Effector memory CD8-positive, alpha-beta T cell (primary cell): ENCODE measurements around the gene CST3.
"Not testable (repeated sequence)": the region's sequence is repeated elsewhere in the genome, so short reads cannot be mapped to it uniquely, and the experiment has no call there.

Experiments
- ATAC-seq: fragments of 150-1000 bp; cut with Tn5 transposase; replicated peaks from 2 replicates; pipeline ENCODE4 v1.10.0; 2021; ENCODE audit warnings: mild to moderate bottlenecking, moderate library complexity
- DNase-seq, 3 experiments: peaks; one replicate each; pipeline ENCODE4 v3.0.0; 2021
- H3K27ac Mint-ChIP-seq, 2 donors: one replicate each; pipeline ENCODE4 v1.8.0; 2022; ENCODE audit warnings: mild to moderate bottlenecking in 2 of 2, mixed read lengths in 2 of 2, moderate library complexity in 2 of 2
- H3K27me3 Mint-ChIP-seq, 2 donors: one replicate each; pipeline ENCODE4 v1.8.0; 2022; ENCODE audit warnings: mixed read lengths in 2 of 2
- H3K36me3 Mint-ChIP-seq: one replicate; pipeline ENCODE4 v1.8.0; 2022; ENCODE audit warnings: mild to moderate bottlenecking, moderate library complexity, mixed read lengths; ENCODE audit not compliant: insufficient read depth
- H3K4me1 Mint-ChIP-seq, 2 donors: one replicate each; pipeline ENCODE4 v1.8.0; 2022; ENCODE audit warnings: low read depth in 2 of 2, mixed read lengths in 2 of 2
- H3K4me3 Mint-ChIP-seq, 2 donors: one replicate each; pipeline ENCODE4 v1.8.0; 2022; ENCODE audit warnings: mild to moderate bottlenecking in 2 of 2, mixed read lengths in 2 of 2, moderate library complexity in 2 of 2
- H3K9me3 Mint-ChIP-seq, 2 donors: one replicate each; pipeline ENCODE4 v1.8.0; 2022; ENCODE audit warnings: mixed read lengths in 2 of 2
- total RNA-seq, 9 experiments: gene quantifications; one replicate each; lab custom pipeline; 2026; lab: John Stamatoyannopoulos, UW

The CST3 gene, protein sequence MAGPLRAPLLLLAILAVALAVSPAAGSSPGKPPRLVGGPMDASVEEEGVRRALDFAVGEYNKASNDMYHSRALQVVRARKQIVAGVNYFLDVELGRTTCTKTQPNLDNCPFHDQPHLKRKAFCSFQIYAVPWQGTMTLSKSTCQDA
- total RNA-seq, result 0 to 3.5 (median 0.66) reads per million in 9 experiments

DNA sequence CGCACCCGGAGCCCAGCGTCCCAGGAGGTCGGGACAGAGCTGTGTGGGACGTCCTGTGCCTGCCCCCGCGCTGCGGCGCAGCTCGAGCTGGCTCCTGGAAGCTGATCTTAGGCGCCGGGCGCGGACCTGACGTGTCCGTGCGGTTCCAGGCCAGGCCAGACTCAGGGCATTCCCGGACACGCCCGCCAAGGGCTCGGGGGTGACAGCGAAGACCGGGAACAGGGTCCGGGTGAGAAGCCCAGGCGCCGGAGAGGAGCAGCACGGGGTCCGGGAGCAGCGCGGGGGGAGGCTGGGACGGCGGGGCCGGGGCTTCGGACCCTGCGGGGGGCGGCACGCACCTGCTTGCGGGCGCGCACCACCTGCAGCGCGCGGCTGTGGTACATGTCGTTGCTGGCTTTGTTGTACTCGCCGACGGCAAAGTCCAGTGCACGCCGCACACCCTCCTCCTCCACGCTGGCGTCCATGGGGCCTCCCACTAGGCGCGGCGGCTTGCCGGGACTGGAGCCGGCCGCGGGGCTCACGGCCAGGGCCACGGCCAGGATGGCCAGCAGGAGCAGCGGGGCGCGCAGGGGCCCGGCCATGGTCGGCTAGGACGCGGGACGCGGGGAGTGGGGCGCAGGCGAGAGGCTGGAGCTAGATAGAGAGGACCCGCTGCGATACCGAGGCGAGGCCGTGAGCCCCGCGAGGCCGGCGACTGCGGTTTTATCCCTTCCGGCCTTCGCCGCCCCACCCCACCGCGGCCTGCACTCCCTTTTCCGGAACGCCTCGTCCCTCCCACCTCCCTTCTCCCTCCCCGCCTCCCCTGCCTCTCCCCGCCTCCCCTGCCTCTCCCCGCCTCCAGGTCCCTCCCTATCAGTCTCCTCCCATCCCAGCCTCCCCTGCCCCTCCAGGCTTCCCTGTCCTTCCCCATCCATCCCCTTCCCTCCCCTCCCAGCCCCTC lies at the start of gene CST3:
Gene CST3 (minus strand): TSS at position 674 of the 940 bp plus-strand sequence. CDS start 93 bp downstream, at position 581.
- H3K4me3 Mint-ChIP-seq, result peak within 1 kb of the TSS; percentile 65 to 77
- DNase-seq, result peak in 1 of 3 experiments; percentile 1
- H3K4me1 Mint-ChIP-seq, result peaks cover 7 to 12% of the 10 kb centered on the region in 2 donors
- ATAC-seq, result peak; percentile 22
- no peaks in the 10 kb centered on the region for H3K9me3 Mint-ChIP-seq
- H3K36me3 Mint-ChIP-seq, result no peaks in the 10 kb centered on the region
- H3K27me3 Mint-ChIP-seq, result peaks cover 15 to 52% of the 10 kb centered on the region in 2 donors
- peak within 1 kb of the TSS; percentile 25 to 80 for H3K27ac Mint-ChIP-seq

DNA sequence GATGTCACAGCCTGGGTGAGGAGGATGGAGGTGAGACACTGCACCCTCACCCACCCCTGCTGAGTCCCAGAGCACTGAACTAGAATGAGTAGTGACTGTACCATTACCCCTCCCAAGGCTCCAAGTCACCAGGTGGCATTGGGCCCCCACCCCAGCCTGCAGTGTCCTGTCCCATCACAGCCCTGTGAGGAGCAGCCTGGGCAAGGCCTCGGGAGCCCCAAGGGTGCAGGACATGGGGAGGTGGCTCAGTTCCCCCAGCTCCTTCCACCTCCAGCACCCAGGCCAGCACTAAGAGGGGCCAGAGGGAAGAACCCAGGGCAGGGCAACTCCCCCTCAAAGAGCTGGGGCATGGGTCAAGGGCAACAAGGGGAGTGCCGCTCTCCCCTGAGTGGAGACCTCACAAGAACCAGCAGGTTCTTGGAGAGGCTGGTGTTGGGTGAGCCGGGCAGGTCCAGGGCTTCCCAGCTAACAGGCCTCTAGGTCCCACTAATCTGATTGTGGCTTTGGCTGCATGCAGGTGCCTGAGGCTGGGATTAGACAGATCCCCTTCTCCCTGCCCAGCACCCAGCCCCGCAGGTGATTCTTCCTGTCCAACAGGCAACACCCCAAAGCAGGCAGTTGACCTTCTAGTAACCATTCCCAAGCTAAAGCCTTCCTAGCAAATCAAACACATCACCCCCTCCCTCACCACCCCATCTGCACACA lies 48.4 kb upstream of the CST3 start:
- no peaks in the 10 kb centered on the region for H3K4me1 Mint-ChIP-seq
- no peak overlapping the region for H3K27ac Mint-ChIP-seq
- DNase-seq, result no peak
- ATAC-seq, result no peak
- H3K27me3 Mint-ChIP-seq, result peaks cover 21 to 64% of the 10 kb centered on the region in 2 donors
- H3K4me3 Mint-ChIP-seq, result no peak overlapping the region
- H3K36me3 Mint-ChIP-seq, result no peaks in the 10 kb centered on the region
- H3K9me3 Mint-ChIP-seq, result no peaks in the 10 kb centered on the region

DNA sequence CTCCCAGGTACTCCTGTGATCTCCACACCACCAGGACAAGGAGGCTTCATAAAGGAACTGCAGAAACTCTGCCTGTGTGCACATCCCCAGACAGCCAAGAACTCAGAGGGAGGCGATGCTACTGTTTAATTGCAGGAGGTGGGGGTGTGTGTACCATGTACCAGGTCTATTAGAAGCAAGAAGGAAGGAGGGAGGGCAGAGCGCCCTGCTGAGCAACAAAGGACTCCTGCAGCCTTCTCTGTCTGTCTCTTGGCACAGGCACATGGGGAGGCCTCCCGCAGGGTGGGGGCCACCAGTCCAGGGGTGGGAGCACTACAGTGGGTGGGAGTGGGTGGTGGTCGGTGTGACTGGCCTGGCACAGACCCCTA lies 47.8 kb upstream of the CST3 start:
- not testable (repeated sequence) for H3K4me1 Mint-ChIP-seq, H3K36me3 Mint-ChIP-seq, H3K4me3 Mint-ChIP-seq, DNase-seq, H3K9me3 Mint-ChIP-seq, H3K27ac Mint-ChIP-seq, ATAC-seq
- peaks cover 21 to 71% of the 10 kb centered on the region in 2 donors for H3K27me3 Mint-ChIP-seq

DNA sequence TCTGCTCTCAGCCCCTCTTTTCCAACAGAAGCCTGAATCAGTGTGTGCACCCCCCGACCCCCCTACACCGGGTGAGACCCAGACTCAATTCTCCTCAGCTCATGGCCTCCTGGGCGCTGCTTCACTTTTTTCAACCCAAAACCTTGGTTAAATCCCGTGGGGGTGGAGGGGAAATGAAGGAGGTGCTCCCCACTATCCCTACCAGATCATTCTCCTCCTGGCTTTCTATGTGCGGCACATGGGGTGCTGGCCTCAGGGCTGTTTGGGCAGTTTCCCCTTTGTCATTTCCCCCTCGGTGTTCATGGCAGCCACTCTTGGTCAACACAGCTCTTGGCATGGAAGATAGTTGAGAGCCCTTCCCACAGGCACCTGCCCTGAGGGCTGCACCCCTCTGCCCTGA lies 46.5 kb upstream of the CST3 start:
- peaks cover 4% of the 10 kb centered on the region for H3K36me3 Mint-ChIP-seq
- H3K27me3 Mint-ChIP-seq, result peaks cover 22 to 73% of the 10 kb centered on the region in 2 donors
- DNase-seq, result no peak
- no peak overlapping the region for H3K27ac Mint-ChIP-seq
- no peaks in the 10 kb centered on the region for H3K9me3 Mint-ChIP-seq
- H3K4me3 Mint-ChIP-seq, result no peak overlapping the region
- no peaks in the 10 kb centered on the region for H3K4me1 Mint-ChIP-seq
- ATAC-seq, result no peak

DNA sequence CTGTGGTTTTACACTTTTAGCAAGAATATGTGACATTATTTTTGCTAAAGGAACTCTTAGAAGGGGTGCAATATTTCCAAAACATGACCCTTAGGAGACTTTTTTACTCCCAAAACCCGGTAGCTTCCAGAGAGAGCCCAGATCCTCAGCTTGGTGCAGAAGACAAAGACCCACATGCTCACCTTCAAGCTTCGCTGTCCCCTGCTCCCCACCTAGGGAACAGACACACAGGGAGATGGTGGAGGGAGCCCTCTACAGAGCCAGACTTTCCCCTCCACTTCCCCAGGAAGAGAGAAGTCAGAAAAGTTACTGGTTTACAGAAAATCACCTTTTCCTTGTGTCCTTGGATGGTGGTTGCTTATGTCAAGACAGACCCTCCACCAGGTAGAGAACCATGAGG lies 46.1 kb upstream of the CST3 start:
- ATAC-seq (no peak), DNase-seq (no peak)
- Mint-ChIP-seq H3K27ac (no peak overlapping the region), H3K4me1 (no peaks in the 10 kb centered on the region), H3K9me3 (no peaks in the 10 kb centered on the region), H3K27me3 (peaks cover 27 to 78% of the 10 kb centered on the region in 2 donors), H3K4me3 (no peak overlapping the region), H3K36me3 (peaks cover 4% of the 10 kb centered on the region)

DNA sequence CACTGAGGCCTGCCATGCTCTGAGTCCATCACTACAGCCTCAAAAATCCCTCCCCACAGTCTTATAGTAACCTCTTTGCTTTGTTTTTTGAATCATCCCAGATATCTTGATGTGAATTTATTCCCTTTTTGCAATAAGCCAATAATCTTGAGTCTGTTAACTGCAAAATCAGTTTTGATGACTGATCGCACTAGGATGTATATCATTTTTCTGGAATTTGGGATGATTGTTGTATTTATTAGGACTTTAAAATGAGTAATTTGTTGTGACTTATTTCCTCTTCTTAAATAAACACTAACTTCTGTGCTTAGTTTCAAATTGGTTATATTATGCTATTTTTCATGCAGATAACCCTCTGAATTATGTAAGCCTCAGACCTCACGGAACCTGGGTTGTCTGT lies 45.5 kb upstream of the CST3 start:
- no peaks in the 10 kb centered on the region for H3K4me1 Mint-ChIP-seq
- H3K9me3 Mint-ChIP-seq, result no peaks in the 10 kb centered on the region
- H3K27me3 Mint-ChIP-seq, result peaks cover 29 to 76% of the 10 kb centered on the region in 2 donors
- no peak overlapping the region for H3K27ac Mint-ChIP-seq
- no peak for ATAC-seq
- DNase-seq, result no peak
- H3K36me3 Mint-ChIP-seq, result peaks cover 4% of the 10 kb centered on the region
- no peak overlapping the region for H3K4me3 Mint-ChIP-seq

DNA sequence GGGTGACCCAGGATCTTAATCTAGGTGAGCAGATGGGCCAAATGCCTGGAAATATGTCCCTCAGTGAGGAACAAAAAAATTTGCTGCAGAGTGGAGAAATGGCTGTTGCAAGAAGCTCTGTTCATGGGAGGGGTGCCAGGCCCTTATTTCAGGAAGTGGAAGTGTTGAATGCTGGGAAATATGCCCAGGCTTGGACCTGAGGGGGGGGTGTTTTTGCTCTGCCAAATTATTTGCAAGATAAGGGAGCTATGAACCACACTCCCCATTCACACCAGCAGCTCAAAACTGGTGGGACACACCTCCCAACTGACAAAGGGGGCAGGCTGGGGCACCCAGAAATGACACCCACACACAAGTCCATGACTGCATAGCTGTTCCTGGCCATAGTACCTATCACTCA lies 42.4 kb upstream of the CST3 start:
- H3K4me3 Mint-ChIP-seq, result no peak overlapping the region
- no peaks in the 10 kb centered on the region for H3K9me3 Mint-ChIP-seq
- ATAC-seq (no peak), DNase-seq (no peak)
- no peak overlapping the region for H3K27ac Mint-ChIP-seq
- H3K4me1 Mint-ChIP-seq, result no peaks in the 10 kb centered on the region
- peaks cover 4% of the 10 kb centered on the region for H3K36me3 Mint-ChIP-seq
- peaks cover 23 to 55% of the 10 kb centered on the region in 2 donors for H3K27me3 Mint-ChIP-seq

DNA sequence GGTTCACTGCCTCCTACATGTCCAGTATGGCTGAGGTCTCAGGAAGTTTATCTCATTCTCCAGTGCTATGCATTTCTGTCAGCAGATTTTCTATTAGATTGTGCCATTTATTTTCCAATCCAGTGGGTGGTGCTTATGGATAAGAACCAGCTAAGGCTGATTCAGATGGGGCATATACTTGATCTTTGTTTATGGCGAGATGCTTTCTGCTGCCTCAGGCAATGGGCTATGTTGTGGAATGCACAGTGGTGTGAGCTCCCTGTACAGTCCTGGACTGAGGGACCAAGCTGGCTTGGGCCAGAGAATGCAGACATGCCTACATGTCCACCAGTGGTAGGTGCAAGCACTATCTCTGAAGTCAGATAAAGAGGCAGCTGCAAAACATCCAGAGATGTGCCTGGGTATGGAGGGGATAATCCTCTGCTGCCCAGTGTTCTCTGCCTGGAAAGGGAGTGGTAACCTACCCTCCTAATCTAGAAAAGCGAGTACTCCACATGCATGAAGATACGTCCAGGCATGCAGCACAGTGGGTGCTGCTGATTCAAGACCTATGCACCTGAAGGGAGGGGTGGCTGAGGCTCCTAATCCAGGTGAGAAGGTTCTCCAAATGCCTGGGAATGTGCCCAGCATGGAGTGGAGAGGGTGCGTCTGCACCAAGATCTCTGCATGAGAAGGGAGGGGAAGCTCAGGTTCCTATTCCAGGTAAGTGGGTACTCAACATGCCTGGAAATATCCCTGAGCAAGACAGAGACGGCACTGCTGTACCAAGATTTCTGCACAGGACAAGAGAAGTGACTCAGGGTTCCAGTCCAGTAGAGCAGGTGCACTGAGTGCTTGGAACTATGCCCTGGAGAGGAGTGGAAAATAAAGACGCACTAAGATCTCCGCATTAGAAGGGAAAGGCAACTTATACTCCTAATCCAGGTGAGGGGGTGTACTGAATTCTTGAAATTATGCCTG lies 41.7 kb upstream of the CST3 start:
- Mint-ChIP-seq H3K4me3 (no peak overlapping the region), H3K9me3 (no peaks in the 10 kb centered on the region), H3K36me3 (peaks cover 4% of the 10 kb centered on the region), H3K4me1 (no peaks in the 10 kb centered on the region), H3K27ac (no peak overlapping the region), H3K27me3 (peaks cover 21 to 48% of the 10 kb centered on the region in 2 donors)
- DNase-seq (no peak), ATAC-seq (no peak)

DNA sequence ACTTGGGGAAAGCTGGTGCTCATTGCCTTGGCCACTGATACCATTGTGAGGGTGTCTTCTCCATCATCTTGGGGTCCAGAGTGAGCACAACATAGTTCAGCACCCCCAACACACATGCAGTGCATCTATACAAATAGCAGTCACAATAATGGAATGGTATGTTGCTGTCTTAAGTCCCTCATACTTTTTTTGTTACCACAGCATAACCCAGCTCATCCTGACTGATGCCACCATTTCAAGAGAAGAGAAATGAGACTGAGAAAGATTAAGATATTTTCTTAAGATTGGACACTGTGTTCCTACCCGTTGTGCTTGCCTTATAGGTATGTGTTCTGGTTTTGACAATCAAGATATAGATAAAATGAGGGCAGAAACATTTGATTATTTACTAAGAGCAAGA lies 35.5 kb upstream of the CST3 start:
- Mint-ChIP-seq H3K36me3 (no peaks in the 10 kb centered on the region), H3K27ac (no peak overlapping the region), H3K27me3 (no peaks in the 10 kb centered on the region), H3K4me3 (no peak overlapping the region), H3K4me1 (no peaks in the 10 kb centered on the region), H3K9me3 (no peaks in the 10 kb centered on the region)
- DNase-seq (no peak), ATAC-seq (no peak)

DNA sequence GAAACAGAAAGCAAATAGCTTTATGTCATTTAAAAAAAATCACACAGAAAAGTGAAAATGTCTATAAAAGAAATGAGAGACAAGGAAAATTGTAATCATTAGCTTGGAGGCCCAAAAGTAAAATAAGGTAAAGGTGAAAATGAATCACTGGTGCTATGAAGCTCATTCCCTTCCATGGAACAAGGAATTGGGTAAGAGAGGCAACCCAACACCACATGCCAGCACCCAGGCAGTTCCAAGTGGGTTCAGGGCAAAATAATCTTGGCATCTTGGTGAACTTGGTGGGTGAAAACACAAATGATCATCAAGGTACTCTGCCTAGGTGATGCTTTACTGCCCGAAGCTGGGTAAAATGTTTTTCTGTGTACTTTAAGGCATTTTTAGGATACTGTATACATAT lies 34.4 kb upstream of the CST3 start:
- Mint-ChIP-seq H3K4me1 (no peaks in the 10 kb centered on the region), H3K27ac (no peak overlapping the region), H3K4me3 (no peak overlapping the region), H3K27me3 (no peaks in the 10 kb centered on the region), H3K36me3 (no peaks in the 10 kb centered on the region), H3K9me3 (no peaks in the 10 kb centered on the region)
- no peak for DNase-seq
- ATAC-seq, result no peak

DNA sequence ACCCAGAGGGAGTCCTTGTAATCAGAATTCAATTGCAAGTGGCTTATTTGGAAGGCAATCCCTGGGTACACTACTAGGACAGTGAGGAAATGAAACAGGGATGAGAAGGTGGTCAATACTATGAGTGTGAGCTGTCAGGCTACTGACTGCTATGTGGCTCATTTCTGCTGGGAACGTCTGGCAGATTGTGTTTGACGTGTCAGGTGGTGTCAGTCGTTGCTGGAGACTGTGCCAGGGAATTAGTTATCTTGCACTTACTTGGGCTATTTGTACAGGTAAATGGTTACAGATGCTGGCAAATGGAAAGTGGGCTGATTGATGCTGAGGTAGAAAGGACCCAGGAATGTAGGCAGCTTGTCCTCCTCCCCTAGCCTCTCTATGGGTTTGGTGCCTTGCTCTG lies 33.7 kb upstream of the CST3 start:
- Mint-ChIP-seq H3K27ac (no peak overlapping the region), H3K9me3 (no peaks in the 10 kb centered on the region), H3K4me1 (no peaks in the 10 kb centered on the region), H3K4me3 (no peak overlapping the region), H3K36me3 (no peaks in the 10 kb centered on the region), H3K27me3 (no peaks in the 10 kb centered on the region)
- no peak for DNase-seq
- no peak for ATAC-seq

DNA sequence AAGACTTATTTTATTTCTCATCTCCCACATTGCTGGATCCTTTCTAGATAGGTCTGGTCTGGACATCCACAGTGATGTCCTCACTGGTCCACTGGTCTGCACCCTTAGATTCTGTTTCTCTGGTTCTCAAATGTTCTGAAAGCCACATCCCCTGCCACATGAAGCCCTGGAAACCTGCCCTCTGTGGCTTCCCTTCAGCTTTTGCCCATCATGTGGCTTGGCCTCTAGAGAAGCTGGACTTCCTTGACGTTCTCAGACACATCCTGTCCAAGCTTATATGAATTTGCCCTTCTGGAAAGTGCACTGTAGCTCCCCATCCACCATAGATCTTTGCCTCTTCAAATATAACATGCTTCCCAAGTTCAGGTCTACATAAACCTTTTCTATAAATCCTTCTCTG lies 32.6 kb upstream of the CST3 start:
- DNase-seq (no peak), ATAC-seq (no peak)
- Mint-ChIP-seq H3K9me3 (no peaks in the 10 kb centered on the region), H3K4me3 (no peak overlapping the region), H3K4me1 (no peaks in the 10 kb centered on the region), H3K27ac (no peak overlapping the region), H3K27me3 (no peaks in the 10 kb centered on the region), H3K36me3 (no peaks in the 10 kb centered on the region)

DNA sequence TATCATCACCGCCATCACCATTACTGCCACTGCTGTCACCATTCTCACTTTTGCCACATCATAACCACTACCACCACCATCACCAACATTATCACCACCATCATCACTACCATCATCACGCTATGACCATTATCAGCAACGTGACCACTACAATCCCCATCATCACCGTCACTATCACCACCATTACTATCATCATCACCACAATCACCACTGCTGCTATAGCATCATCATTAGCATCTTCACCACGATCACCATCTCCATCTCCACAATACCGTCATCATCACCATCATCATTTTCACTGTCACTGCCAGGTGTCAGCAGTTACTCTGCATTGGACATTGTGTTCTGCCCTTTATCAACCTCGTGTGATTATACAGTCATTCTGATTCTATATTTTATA lies 32.1 kb upstream of the CST3 start:
- Mint-ChIP-seq H3K4me1 (no peaks in the 10 kb centered on the region), H3K36me3 (no peaks in the 10 kb centered on the region), H3K27me3 (no peaks in the 10 kb centered on the region), H3K4me3 (no peak overlapping the region), H3K9me3 (no peaks in the 10 kb centered on the region), H3K27ac (no peak overlapping the region)
- DNase-seq (no peak), ATAC-seq (peak; percentile 10)
